K562 (cell line): Measurements from ENCODE around the gene LCN1. TPM values are rescaled to one million over a fixed set of nuclear protein-coding genes. Genes with fewer than 3 reads are reported as not detected.

Source experiments
- ARID2 ChIP-seq: fragments of 450-650 bp; IDR thresholded peaks from 2 replicates; pipeline ENCODE4 v1.6.1; 2017; ENCODE audit warnings: antibody characterized with exemption, mild to moderate bottlenecking
- CBFB ChIP-seq: sonication (generic); formaldehyde crosslinking; IDR thresholded peaks from 2 replicates; pipeline ENCODE4 v1.4.0; 2020; ENCODE audit warnings: mild to moderate bottlenecking, missing genetic modification reagents
- CREM ChIP-seq: IDR thresholded peaks from 2 replicates; pipeline ENCODE4 v1.6.1; 2014; ENCODE audit warnings: antibody characterized with exemption, low read depth
- CTCFL ChIP-seq: IDR thresholded peaks from 2 replicates; pipeline ENCODE4 v1.6.1; 2011; ENCODE audit warnings: borderline replicate concordance, low read depth, mild to moderate bottlenecking, moderate library complexity, low read length; ENCODE audit not compliant: insufficient read depth, poor library complexity, severe bottlenecking
- EP400 ChIP-seq: fragments of 450-650 bp; IDR thresholded peaks from 2 replicates; pipeline ENCODE4 v1.6.1; 2017; ENCODE audit warnings: antibody characterized with exemption, mild to moderate bottlenecking, moderate library complexity
- FOXA3 ChIP-seq, 2 experiments: fragments of 450-650 bp in 1 of 2; sonication (generic) in 1 of 2; formaldehyde crosslinking; IDR thresholded peaks in 1 of 2; conservative IDR thresholded peaks in 1 of 2; 2 replicates each; pipeline versions ENCODE4 v1.4.0 to v1.8.0; 2020 to 2022; ENCODE audit warnings: mild to moderate bottlenecking in 2 of 2, missing genetic modification reagents in 1 of 2
- MTA2 ChIP-seq: fragments of 450-650 bp; IDR thresholded peaks from 2 replicates; pipeline ENCODE4 v1.6.1; 2016; ENCODE audit warnings: low read depth
- NUFIP1 ChIP-seq: fragments of 450-650 bp; IDR thresholded peaks from 2 replicates; pipeline ENCODE4 v1.6.1; 2018; ENCODE audit not compliant: partially characterized antibody
- POLR2A ChIP-seq: fragments of 450-650 bp; conservative IDR thresholded peaks from 2 replicates; pipeline ENCODE4 v1.6.1; 2016
- RBM25 ChIP-seq: fragments of 200-400 bp; formaldehyde crosslinking; IDR thresholded peaks from 2 replicates; pipeline ENCODE4 v1.6.1; 2018; ENCODE audit warnings: low read length, low read depth, moderate library complexity; ENCODE audit not compliant: severe bottlenecking
- RHOXF2B ChIP-seq: fragments of 250-450 bp; sonication (Bioruptor Pico); conservative IDR thresholded peaks from 2 replicates; pipeline ENCODE4 v1.5.1; 2021
- SNAPC5 ChIP-seq: fragments of 250-450 bp; sonication (Bioruptor Pico); IDR thresholded peaks from 2 replicates; pipeline ENCODE4 v1.8.0; 2021; ENCODE audit warnings: moderate library complexity, mild to moderate bottlenecking, inconsistent platforms
- SREBF1 ChIP-seq: fragments of 150-350 bp; IDR thresholded peaks from 2 replicates; pipeline ENCODE4 v1.6.1; 2014; ENCODE audit warnings: antibody characterized with exemption, low read depth, low read length, borderline replicate concordance
- STAT5B ChIP-seq: fragments of 250-450 bp; sonication (Bioruptor Pico); IDR thresholded peaks from 2 replicates; pipeline ENCODE4 v1.8.0; 2021; ENCODE audit warnings: mild to moderate bottlenecking, inconsistent platforms
- ZBTB1 ChIP-seq: sonication (generic); formaldehyde crosslinking; IDR thresholded peaks from 2 replicates; pipeline ENCODE4 v1.8.1; 2023; ENCODE audit warnings: missing genetic modification reagents, low read depth, mild to moderate bottlenecking, borderline replicate concordance
- ZNF124 ChIP-seq: sonication (generic); formaldehyde crosslinking; IDR thresholded peaks from 2 replicates; pipeline ENCODE4 v1.8.1; 2022; ENCODE audit warnings: missing genetic modification reagents
- ZNF232 ChIP-seq: sonication (generic); formaldehyde crosslinking; IDR thresholded peaks from 2 replicates; pipeline ENCODE4 v1.8.0; 2022; ENCODE audit warnings: mild to moderate bottlenecking, missing genetic modification reagents
- ZNF507 ChIP-seq: conservative IDR thresholded peaks from 2 replicates; pipeline ENCODE4 v1.6.1; 2017; ENCODE audit warnings: missing genetic modification characterization, missing compliant biosample characterization
- polyA plus RNA-seq, 8 experiments: library from polyadenylated mRNA; depleted of rRNA in 4 of 8; stranded (reverse) in 5 of 8; unstranded in 3 of 8; fragments of >200 nt; fragmentation: Nextera tagmentation in 2 of 8; fragmentation: Illumina TruSeq in 1 of 8; extraction: Ambion mirVana in 2 of 8; extraction: Trizol in 1 of 8; gene quantifications; 2 replicates each; pipeline versions ENCODE4 v1.2.1 to v1.2.3, GENCODE V29; 2011 to 2014; ENCODE audit warnings: inconsistent platforms in 1 of 8, missing spikeins in 1 of 8
- total RNA-seq, 7 experiments: library from RNA; depleted of rRNA in 6 of 7; stranded (reverse); fragments of >200 nt in 6 of 7; fragmentation: Illumina TruSeq in 2 of 7; extraction: Trizol in 2 of 7; gene quantifications; 2 replicates each; pipeline versions ENCODE4 v1.2.1 to v1.2.3, GENCODE V29; 2011 to 2021; ENCODE audit warnings: low replicate concordance in 1 of 7
- TF ChIP-seq, protein P1 (sequence below): fragments of 250-450 bp; sonication (Bioruptor Pico); IDR thresholded peaks from 2 replicates; pipeline ENCODE4 v1.4.0; 2020; ENCODE audit warnings: mild to moderate bottlenecking
- TF ChIP-seq, protein P2 (sequence below): fragments of 250-450 bp; sonication (Bioruptor Pico); IDR thresholded peaks from 2 replicates; pipeline ENCODE4 v1.8.0; 2022; ENCODE audit warnings: moderate library complexity, mild to moderate bottlenecking, inconsistent platforms

LCN1 gene
- total and polyA plus RNA-seq, 9 of the 15 experiments (the other 6 are each of a cell fraction or from before 2014, with no cell fraction given): not detected

- TF ChIP-seq, protein P1, sequence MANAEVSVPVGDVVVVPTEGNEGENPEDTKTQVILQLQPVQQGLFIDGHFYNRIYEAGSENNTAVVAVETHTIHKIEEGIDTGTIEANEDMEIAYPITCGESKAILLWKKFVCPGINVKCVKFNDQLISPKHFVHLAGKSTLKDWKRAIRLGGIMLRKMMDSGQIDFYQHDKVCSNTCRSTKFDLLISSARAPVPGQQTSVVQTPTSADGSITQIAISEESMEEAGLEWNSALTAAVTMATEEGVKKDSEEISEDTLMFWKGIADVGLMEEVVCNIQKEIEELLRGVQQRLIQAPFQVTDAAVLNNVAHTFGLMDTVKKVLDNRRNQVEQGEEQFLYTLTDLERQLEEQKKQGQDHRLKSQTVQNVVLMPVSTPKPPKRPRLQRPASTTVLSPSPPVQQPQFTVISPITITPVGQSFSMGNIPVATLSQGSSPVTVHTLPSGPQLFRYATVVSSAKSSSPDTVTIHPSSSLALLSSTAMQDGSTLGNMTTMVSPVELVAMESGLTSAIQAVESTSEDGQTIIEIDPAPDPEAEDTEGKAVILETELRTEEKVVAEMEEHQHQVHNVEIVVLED: no peak
- TF ChIP-seq STAT5B (CRISPR knock-in tag) (no peak), ZNF507 (tag) (no peak), ARID2 (no peak), CTCFL (no peak), CBFB (CRISPR knock-in tag) (no peak), CREM (no peak), ZBTB1 (CRISPR knock-in tag) (no peak), RBM25 (no peak), SREBF1 (no peak), ZNF124 (CRISPR knock-in tag) (no peak), EP400 (no peak), ZNF232 (CRISPR knock-in tag) (no peak), POLR2A (no peak), RHOXF2B (CRISPR knock-in tag) (no peak), NUFIP1 (no peak), SNAPC5 (CRISPR knock-in tag) (no peak), MTA2 (no peak), FOXA3 (CRISPR knock-in tag; conservative IDR thresholded peaks at IDR 0.05 in 1 of 2, IDR thresholded peaks at IDR 0.05 in 1 of 2) (0 out of 4 replicates have a peak, but pooled peaks of 1 of the 2 experiments have one; percentile 8)
- TF ChIP-seq, protein P2, sequence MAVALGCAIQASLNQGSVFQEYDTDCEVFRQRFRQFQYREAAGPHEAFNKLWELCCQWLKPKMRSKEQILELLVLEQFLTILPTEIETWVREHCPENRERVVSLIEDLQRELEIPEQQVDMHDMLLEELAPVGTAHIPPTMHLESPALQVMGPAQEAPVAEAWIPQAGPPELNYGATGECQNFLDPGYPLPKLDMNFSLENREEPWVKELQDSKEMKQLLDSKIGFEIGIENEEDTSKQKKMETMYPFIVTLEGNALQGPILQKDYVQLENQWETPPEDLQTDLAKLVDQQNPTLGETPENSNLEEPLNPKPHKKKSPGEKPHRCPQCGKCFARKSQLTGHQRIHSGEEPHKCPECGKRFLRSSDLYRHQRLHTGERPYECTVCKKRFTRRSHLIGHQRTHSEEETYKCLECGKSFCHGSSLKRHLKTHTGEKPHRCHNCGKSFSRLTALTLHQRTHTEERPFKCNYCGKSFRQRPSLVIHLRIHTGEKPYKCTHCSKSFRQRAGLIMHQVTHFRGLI (CRISPR knock-in tag): no peak
Measured at GRCh38 chr9:135500071-135500524, 21.1 kb upstream of the LCN1 start (continued).
